Glomerular visceral epithelial cell (primary cell): ENCODE measurements around the gene SPRYD3.

ENCODE experiments used
- DNase-seq: peaks from one replicate; pipeline ENCODE4 v3.0.0-alpha.2; 2016; ENCODE audit errors: extremely low spot score

Gene SPRYD3

GRCh38 chr12:53025250-53025649 is 53.9 kb downstream of the SPRYD3 start:
- no peak for DNase-seq

GRCh38 chr12:53014709-53015108 is 64.5 kb downstream of the SPRYD3 start:
- no peak for DNase-seq
